Measurements from ENCODE around the gene GCFC2. TPM values are rescaled to one million over a fixed set of nuclear protein-coding genes. Genes with fewer than 3 reads are reported as not detected.

Gene GCFC2
- total and polyA plus RNA-seq, 2 experiments from 2014 or later: 12.0 to 12.3 TPM

GRCh38 chr2:75667884-75668283, 42.8 kb downstream of the GCFC2 start:
- no peak overlapping the region for H3K27ac ChIP-seq
- H3K27me3 ChIP-seq (replicated peaks; ENCODE audit: insufficient read depth): no peaks in the 10 kb centered on the region
- no peaks in the 10 kb centered on the region for H3K79me2 ChIP-seq (ENCODE audit: insufficient read depth)
- no peak overlapping the region for H2AFZ ChIP-seq
- WGBS, 2 experiments (ENCODE audit: low coverage in 1 of 2, low lambda C conversion rate in 2 of 2, missing lambda C conversion rate in 2 of 2): 70 to 72% methylated on average over 2 of the region's 2 CpGs
- H3K9ac ChIP-seq: no peak overlapping the region
- H3K36me3 ChIP-seq (ENCODE audit: low read depth): peaks cover 25% of the 10 kb centered on the region
- no peaks in the 10 kb centered on the region for H3K4me1 ChIP-seq (ENCODE audit: insufficient read depth)
- no peak overlapping the region for H3K4me3 ChIP-seq
- H4K20me1 ChIP-seq (ENCODE audit: insufficient read depth): no peaks in the 10 kb centered on the region
- in situ Hi-C loops (cut with MboI): no loop called here
- DNase-seq: no peak
- no peaks in the 10 kb centered on the region for H3K9me3 ChIP-seq (ENCODE audit: low read depth)
- H3F3A ChIP-seq (ENCODE audit: insufficient read depth): no peaks in the 10 kb centered on the region; the same call in 1 of the 2 replicates
- TF ChIP-seq EZH2phosphoT487 (IDR thresholded peaks at IDR 0.05; ENCODE audit: insufficient read depth, low read depth) (no peak), EZH2 (IDR thresholded peaks at IDR 0.05; ENCODE audit: insufficient read depth, poor library complexity, severe bottlenecking) (no peak)
- H3K9me2 ChIP-seq (ENCODE audit: insufficient read depth): no peaks in the 10 kb centered on the region
- H3K4me2 ChIP-seq (ENCODE audit: unreplicated experiment): no peak overlapping the region

DNA sequence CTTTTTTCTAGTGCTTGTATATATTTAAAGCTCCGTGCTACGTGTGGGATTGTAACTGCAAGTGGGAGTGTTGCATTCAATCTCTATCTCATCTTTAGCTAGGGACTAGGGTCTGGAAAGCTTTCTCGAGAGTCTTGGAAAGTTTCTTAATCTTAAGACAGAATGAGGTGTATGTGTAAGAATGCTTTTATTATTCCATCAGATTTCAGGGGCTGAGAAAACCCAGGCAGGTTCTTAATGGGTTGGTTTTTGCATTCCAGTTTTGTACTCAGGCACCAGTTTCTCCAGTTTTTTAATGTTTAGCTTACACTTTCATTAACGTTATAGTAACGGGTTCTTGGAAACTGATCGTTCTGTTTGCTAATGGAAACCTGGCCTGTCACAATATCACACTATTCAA, 43.8 kb downstream of the GCFC2 start:
- in situ Hi-C loops (cut with MboI): no loop called here
- no peak for DNase-seq
- Histone ChIP-seq H3K36me3 (ENCODE audit: low read depth) (peaks cover 35% of the 10 kb centered on the region), H3K4me3 (no peak overlapping the region), H3K4me1 (ENCODE audit: insufficient read depth) (no peaks in the 10 kb centered on the region), H3K9ac (no peak overlapping the region), H3K27ac (no peak overlapping the region), H3K9me3 (ENCODE audit: low read depth) (no peaks in the 10 kb centered on the region), H2AFZ (no peak overlapping the region), H3K27me3 (replicated peaks; ENCODE audit: insufficient read depth) (no peaks in the 10 kb centered on the region), H3K4me2 (ENCODE audit: unreplicated experiment) (no peak overlapping the region), H4K20me1 (ENCODE audit: insufficient read depth) (no peaks in the 10 kb centered on the region), H3F3A (ENCODE audit: insufficient read depth) (no peaks in the 10 kb centered on the region; the same call in 1 of the 2 replicates), H3K9me2 (ENCODE audit: insufficient read depth) (no peaks in the 10 kb centered on the region), H3K79me2 (ENCODE audit: insufficient read depth) (no peaks in the 10 kb centered on the region)
- TF ChIP-seq EZH2phosphoT487 (IDR thresholded peaks at IDR 0.05; ENCODE audit: insufficient read depth, low read depth) (no peak), EZH2 (IDR thresholded peaks at IDR 0.05; ENCODE audit: insufficient read depth, poor library complexity, severe bottlenecking) (no peak)
- WGBS, 2 experiments (ENCODE audit: low coverage in 1 of 2, low lambda C conversion rate in 2 of 2, missing lambda C conversion rate in 2 of 2): 87 to 90% methylated on average over 6 of the region's 6 CpGs

DNA sequence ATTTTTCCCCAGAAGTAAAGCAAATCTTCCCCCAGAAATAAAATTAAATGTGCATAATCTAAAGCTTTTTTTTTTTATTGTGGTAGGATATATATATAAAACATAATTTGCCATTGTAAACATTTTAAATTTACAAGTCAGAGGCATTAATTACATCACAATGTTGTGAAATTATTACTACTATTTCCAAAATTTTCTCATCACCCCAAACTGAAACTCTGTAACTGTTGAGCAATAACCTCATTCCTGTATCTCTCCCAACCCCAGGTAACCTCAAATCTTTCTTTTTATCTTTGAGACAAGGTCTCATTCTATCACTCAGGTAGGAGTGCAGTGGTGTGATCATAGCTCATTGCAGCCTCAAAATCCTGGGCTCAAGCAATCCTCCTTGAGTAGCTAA, 52.9 kb downstream of the GCFC2 start:
- no peaks in the 10 kb centered on the region for H3K9me3 ChIP-seq (ENCODE audit: low read depth)
- DNase-seq: no peak
- in situ Hi-C loops (cut with MboI): no loop called here
- no peaks in the 10 kb centered on the region for H4K20me1 ChIP-seq (ENCODE audit: insufficient read depth)
- no peaks in the 10 kb centered on the region for H3K9me2 ChIP-seq (ENCODE audit: insufficient read depth)
- no peak for TF ChIP-seq EZH2 (IDR thresholded peaks at IDR 0.05; ENCODE audit: insufficient read depth, poor library complexity, severe bottlenecking)
- TF ChIP-seq EZH2phosphoT487 (IDR thresholded peaks at IDR 0.05; ENCODE audit: insufficient read depth, low read depth): no peak
- no peak overlapping the region for H3K4me2 ChIP-seq (ENCODE audit: unreplicated experiment)
- H3K4me1 ChIP-seq (ENCODE audit: insufficient read depth): no peaks in the 10 kb centered on the region
- no peaks in the 10 kb centered on the region for H3K27me3 ChIP-seq (replicated peaks; ENCODE audit: insufficient read depth)
- H3K79me2 ChIP-seq (ENCODE audit: insufficient read depth): no peaks in the 10 kb centered on the region; the same call in 1 of the 2 replicates
- no peaks in the 10 kb centered on the region for H3F3A ChIP-seq (ENCODE audit: insufficient read depth)
- H3K36me3 ChIP-seq (ENCODE audit: low read depth): peaks cover 53% of the 10 kb centered on the region
- H3K9ac ChIP-seq: no peak overlapping the region
- H3K27ac ChIP-seq: no peak overlapping the region
- no peak overlapping the region for H3K4me3 ChIP-seq
- H2AFZ ChIP-seq: no peak overlapping the region

GRCh38 chr2:75656563-75656962, 54.2 kb downstream of the GCFC2 start:
- in situ Hi-C loops (cut with MboI): no loop called here

GRCh38 chr2:75655861-75656260, 54.9 kb downstream of the GCFC2 start:
- Histone ChIP-seq H3K9ac (no peak overlapping the region), H4K20me1 (ENCODE audit: insufficient read depth) (no peaks in the 10 kb centered on the region)
- 92 to 100% methylated on average over 1 of the region's 1 CpG for WGBS, 2 experiments (ENCODE audit: low coverage in 1 of 2, low lambda C conversion rate in 2 of 2, missing lambda C conversion rate in 2 of 2)

More at GRCh38 chr2:75656563-75656962, 54.2 kb downstream of the GCFC2 start:
- H3K9me3 ChIP-seq (ENCODE audit: low read depth): no peaks in the 10 kb centered on the region
- H3K27ac ChIP-seq: no peak overlapping the region
- H3K4me3 ChIP-seq: no peak overlapping the region
- no peak for TF ChIP-seq EZH2phosphoT487 (IDR thresholded peaks at IDR 0.05; ENCODE audit: insufficient read depth, low read depth)
- TF ChIP-seq EZH2 (IDR thresholded peaks at IDR 0.05; ENCODE audit: insufficient read depth, poor library complexity, severe bottlenecking): no peak
- H3K79me2 ChIP-seq (ENCODE audit: insufficient read depth): no peaks in the 10 kb centered on the region; the same call in 1 of the 2 replicates
- H3K9ac ChIP-seq: no peak overlapping the region
- no peaks in the 10 kb centered on the region for H3K4me1 ChIP-seq (ENCODE audit: insufficient read depth)
- H3K36me3 ChIP-seq (ENCODE audit: low read depth): peaks cover 53% of the 10 kb centered on the region
- 100% methylated on average over 1 of the region's 1 CpG for WGBS, 2 experiments (ENCODE audit: low coverage in 1 of 2, low lambda C conversion rate in 2 of 2, missing lambda C conversion rate in 2 of 2)
- no peak for DNase-seq
- no peaks in the 10 kb centered on the region for H3F3A ChIP-seq (ENCODE audit: insufficient read depth)
- no peaks in the 10 kb centered on the region for H4K20me1 ChIP-seq (ENCODE audit: insufficient read depth)
- H3K9me2 ChIP-seq (ENCODE audit: insufficient read depth): no peaks in the 10 kb centered on the region
- H2AFZ ChIP-seq: no peak overlapping the region
- no peak overlapping the region for H3K4me2 ChIP-seq (ENCODE audit: unreplicated experiment)
- no peaks in the 10 kb centered on the region for H3K27me3 ChIP-seq (replicated peaks; ENCODE audit: insufficient read depth)

More at GRCh38 chr2:75655861-75656260, 54.9 kb downstream of the GCFC2 start:
- no peak overlapping the region for H3K4me3 ChIP-seq
- no peak overlapping the region for H2AFZ ChIP-seq
- peaks cover 54% of the 10 kb centered on the region for H3K36me3 ChIP-seq (ENCODE audit: low read depth)
- no peaks in the 10 kb centered on the region for H3K9me3 ChIP-seq (ENCODE audit: low read depth)
- no peaks in the 10 kb centered on the region for H3F3A ChIP-seq (ENCODE audit: insufficient read depth)
- H3K27me3 ChIP-seq (replicated peaks; ENCODE audit: insufficient read depth): no peaks in the 10 kb centered on the region
- in situ Hi-C loops (cut with MboI): no loop called here
- no peaks in the 10 kb centered on the region; the same call in 1 of the 2 replicates for H3K79me2 ChIP-seq (ENCODE audit: insufficient read depth)
- no peak for TF ChIP-seq EZH2 (IDR thresholded peaks at IDR 0.05; ENCODE audit: insufficient read depth, poor library complexity, severe bottlenecking)
- TF ChIP-seq EZH2phosphoT487 (IDR thresholded peaks at IDR 0.05; ENCODE audit: insufficient read depth, low read depth): no peak
- peak; percentile 18 for DNase-seq
- no peaks in the 10 kb centered on the region for H3K4me1 ChIP-seq (ENCODE audit: insufficient read depth)
- H3K4me2 ChIP-seq (ENCODE audit: unreplicated experiment): no peak overlapping the region
- H3K9me2 ChIP-seq (ENCODE audit: insufficient read depth): no peaks in the 10 kb centered on the region
- H3K27ac ChIP-seq: no peak overlapping the region
